Measurements from ENCODE around the gene PDPK1. TPM values are rescaled to one million over a fixed set of nuclear protein-coding genes. Genes with fewer than 3 reads are reported as not detected.
"Not testable (repeated sequence)": the region's sequence is repeated elsewhere in the genome, so short reads cannot be mapped to it uniquely, and the experiment has no call there.

The PDPK1 gene
- total RNA-seq, 1 experiment from 2014 or later: 9.4 TPM

- no peak for DNase-seq (ENCODE audit: low read depth)
Observed at GRCh38 chr16:2523801-2524231, 14.0 kb upstream of the PDPK1 start.

DNA sequence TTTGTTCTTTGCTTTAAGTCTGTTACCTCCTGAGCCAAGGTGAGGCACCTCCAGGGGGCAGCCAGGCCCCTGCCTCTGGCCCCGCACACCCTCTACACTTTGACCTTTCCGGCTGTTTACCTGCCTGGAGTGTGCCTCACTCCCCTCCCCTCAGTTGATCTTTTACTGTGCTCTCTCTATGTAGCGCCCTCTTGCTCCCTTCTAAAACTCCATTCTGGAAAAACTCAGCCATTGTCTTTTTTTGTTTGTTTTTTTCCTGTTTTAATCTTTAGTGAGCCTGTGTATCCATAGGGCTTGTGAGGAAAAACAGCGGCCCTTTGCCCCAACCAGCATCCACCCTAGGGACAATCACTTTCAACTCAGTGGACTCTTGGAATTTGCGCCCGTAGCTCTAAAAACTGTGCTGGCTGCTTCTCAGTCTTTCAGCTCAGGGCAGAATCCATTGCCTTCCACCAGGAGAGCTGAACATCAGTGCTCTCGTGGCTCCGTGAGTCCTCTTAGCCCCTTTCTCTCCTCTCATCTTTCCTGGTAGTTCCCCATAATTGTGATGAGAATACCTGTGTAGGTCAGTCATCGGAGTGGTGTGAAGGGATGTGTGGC is 13.4 kb upstream of the PDPK1 start:
- DNase-seq (ENCODE audit: low read depth): no peak

DNA sequence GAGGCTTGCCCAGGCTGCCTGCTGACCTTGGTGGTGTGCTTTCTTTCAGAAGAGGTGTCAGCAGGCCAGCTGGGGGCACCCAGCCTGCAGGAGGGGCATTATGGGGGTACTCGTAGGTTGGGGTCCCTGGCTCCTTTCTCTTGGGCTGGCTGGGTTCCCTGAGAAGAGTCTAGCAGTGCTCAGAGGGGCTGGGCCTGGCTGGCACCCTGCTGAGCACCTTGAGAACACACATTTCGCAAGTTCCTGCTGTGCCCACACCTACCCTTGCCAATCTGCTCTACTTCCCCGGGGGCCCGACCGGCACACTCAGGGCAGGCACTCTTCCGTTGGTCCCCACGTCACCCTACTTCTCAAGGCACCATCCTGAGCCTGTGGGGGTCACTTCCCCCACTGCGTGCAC is 11.7 kb upstream of the PDPK1 start:
- no peak for DNase-seq (ENCODE audit: low read depth)

- DNase-seq (ENCODE audit: low read depth): no peak
Observed at GRCh38 chr16:2527071-2527783, 10.6 kb upstream of the PDPK1 start.

- DNase-seq (ENCODE audit: low read depth): no peak
Observed at GRCh38 chr16:2527784-2528100, 10.1 kb upstream of the PDPK1 start.

DNA sequence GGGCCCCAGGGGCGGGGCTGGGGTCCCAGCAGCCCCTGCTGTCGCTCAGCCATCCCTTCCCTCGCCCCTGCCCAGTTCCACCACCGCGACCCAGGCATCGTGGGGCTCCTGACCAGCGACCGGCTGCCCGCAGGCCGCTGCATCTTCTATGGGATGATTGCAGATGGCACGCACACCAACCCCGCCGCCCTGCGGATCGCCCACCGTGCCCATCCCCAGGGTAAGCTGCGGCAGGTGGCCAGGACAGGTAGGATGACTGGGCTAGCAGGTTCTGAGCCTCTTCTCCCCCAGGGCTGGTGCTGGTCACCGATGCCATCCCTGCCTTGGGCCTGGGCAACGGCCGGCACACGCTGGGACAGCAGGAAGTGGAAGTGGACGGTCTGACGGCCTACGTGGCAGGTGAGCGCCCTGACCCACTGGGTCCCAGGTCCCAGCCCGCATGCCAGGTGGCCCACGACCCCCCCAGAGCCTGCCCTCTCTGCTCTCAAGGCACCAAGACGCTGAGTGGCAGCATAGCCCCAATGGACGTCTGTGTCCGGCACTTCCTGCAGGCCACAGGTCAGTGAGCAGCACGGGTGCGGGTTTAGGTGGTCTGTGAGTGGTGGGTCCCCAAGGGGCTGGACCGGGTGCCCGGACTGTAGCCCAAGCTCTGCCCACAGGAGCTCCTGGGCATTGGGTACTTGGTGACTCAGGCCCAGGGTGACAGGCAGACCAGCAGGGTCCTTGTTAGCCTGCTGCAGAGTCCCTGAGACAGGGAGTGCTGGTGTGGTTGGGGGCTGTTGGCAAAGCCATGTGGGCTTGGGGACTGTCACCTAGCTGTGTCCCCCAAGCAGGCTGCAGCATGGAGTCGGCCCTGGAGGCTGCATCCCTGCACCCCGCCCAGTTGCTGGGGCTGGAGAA is 9.4 kb upstream of the PDPK1 start:
- DNase-seq (ENCODE audit: low read depth): no peak

GRCh38 chr16:2529061-2529931 is 8.5 kb upstream of the PDPK1 start:
- DNase-seq (ENCODE audit: low read depth): no peak

GRCh38 chr16:2529961-2530628 is 7.7 kb upstream of the PDPK1 start:
- no peak for DNase-seq (ENCODE audit: low read depth)

GRCh38 chr16:2530629-2531318 is 7.0 kb upstream of the PDPK1 start:
- no peak for DNase-seq (ENCODE audit: low read depth)

DNA sequence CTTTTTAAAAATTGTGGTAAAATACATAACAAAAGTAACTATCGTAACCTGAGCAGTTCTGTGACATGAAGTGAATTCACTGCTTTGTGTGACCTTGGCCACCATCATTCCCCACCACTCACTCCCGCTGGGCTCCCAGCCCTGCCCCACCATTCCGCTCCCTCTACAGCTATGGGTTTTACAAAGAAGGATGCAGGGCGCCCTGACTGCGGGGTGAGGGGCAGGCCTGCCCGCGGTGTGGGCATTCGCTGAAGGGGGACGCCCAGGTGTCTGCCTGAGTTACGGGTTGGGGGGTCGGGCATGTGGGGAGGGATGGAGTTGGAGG is 6.5 kb upstream of the PDPK1 start, which contains the start of gene CEMP1:
Gene CEMP1 (minus strand): TSS at position 38 of the 325 bp plus-strand sequence. CDS start 335 bp downstream, outside the sequence.
- DNase-seq (ENCODE audit: low read depth): no peak

GRCh38 chr16:2531696-2532493 is 5.9 kb upstream of the PDPK1 start:
- peak; percentile 94 for DNase-seq (ENCODE audit: low read depth)

DNA sequence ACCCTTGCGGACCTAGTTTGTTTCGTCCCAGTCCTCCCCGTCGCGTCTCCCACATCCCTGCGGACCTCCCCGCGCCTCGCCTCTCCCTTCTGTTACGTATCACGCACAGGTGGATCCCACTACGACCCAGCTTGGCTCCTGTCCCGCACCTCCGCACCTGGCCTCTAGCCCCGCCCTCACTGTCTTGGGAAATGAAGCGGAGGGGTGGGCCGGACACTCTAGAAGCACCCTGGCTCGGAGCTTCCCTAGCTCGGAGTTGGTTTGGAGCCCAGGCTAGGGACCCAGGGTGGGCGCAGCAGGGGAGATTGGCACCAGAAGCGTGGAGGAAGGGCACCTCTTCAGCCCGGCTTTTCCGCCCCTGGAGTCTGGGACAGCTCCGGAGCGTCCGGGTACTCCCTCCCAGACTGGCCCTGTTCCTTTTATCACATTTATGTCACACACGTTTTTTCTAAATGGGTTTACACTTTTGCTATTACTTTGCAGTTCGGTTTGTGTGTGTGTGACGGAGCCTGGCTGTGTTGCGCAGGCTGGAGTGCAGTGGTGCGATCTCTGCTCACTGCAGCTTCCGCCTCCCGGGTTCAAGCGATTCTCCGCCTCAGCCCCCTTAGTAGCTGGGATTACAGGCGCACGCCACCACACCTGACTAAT is 5.2 kb upstream of the PDPK1 start:
- DNase-seq (ENCODE audit: low read depth): peak; percentile 38

DNA sequence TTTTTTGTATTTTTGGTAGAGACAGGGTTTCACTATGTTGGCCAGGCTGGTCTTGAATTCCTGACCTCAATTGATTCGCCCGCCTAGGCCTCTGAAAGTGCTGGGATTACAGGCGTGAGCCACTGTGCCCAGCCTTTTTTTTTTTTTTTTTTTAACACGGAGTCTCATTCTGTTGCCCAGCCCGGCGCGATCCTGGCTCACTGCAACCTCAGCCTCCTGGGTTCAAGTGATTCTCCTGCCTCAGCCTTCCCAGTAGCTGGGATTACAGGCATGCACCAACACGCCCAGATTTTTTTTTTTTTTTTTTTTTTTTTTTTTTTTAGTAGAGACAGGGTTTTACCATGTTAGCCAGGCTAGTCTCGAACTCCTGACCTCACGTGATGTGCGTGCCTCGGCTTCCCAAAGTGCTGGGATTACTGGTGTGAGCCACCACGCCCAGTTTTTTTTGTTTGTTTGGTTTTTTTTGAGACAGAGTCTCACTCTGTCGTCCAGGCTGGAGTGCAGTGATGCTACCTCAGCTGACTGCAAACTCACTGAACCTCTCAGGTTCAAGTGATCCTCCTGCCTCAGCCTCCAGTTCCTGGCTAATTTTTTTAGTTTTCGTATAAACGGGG is 4.6 kb upstream of the PDPK1 start:
- not testable (repeated sequence) for DNase-seq (ENCODE audit: low read depth)

DNA sequence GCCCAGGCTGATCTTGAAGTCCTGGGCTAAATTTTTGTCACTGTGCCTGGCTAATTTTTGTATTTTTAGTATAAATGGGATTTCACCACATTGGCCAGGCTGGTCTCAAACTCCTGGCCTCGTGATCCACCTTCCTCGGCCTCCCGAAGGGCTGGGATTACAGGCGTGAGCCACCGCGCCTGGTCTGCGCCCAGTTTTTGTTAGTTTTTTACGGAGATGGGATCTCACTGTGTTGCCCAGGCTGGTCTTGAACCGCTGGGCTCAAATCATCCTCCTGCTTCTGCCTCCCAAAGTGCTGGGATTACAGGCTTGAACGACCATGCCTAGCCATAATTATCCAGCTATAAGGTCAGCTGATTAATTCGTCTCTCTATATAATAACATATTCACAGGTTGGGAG is 3.9 kb upstream of the PDPK1 start:
- no peak for DNase-seq (ENCODE audit: low read depth)

DNA sequence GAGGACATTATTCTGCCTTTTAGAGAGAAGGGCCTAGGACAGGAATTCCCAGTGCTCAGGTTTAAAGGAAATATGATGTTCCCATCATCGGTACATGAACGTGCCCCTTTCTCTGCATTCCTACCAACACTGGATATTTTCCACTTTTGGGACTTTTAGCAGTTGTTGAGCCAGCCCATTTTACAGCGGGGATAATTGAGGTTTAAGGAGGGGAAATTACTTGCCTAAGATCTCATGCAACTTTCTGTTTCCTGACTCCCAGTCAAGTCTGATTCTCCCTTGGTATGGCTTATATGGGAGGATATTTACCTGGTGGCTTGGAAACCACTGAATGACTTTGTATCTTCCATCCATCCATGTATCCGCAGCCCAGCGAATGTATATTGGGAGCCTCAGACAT is 3.5 kb upstream of the PDPK1 start:
- DNase-seq (ENCODE audit: low read depth): not testable (repeated sequence)

DNA sequence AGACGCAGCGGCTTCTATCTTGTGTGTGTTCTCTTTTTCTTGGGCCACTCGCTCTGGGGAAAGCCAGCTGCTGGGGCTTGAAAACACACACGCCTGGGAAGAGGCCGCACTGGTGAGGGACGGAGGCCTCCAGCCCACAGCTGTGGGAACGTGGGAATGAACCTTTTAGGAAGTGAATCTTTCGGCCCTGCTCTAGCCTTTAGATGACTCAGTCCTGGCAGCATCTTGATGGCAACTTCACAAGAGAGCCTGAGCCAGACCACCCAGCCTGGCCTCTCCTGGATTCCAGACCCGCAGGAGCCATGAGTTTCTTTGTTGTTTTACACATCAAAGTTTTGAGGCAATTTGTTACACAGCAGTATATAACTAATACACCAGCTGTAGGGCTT is 2.2 kb upstream of the PDPK1 start:
- DNase-seq (ENCODE audit: low read depth): peak; percentile 50

GRCh38 chr16:2539192-2539844 is 1.5 kb downstream of the PDPK1 start:
- not testable (repeated sequence) for DNase-seq (ENCODE audit: low read depth)

DNA sequence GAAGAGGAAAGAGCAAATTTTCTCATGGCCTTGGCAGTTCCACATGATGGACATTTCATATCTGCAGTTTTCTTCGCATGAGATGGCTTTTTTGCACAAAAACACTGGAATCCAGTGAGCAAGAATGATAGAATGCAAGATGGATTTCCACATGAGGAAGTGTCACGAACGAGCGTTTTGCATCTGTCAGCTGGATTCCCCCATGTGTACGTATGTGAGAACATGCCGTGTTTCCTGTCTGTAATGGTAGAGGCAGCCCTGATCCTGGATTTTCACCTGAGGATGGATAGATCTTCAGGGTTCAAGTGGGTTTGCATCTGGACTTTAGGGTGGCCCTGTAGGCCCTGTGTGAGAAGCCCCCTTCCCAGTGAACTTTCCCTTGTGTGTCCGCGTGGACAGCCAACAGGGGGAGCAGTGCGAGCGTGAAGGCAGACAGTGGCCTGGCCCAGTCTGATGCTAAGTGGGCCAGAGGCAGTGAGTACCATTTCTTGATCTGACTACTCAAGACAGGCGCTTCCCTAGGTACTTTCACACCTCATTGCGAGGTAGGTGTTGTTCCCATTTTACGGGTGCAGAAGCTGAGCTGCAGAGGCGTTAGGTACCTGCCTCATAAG is 2.1 kb downstream of the PDPK1 start:
- DNase-seq (ENCODE audit: low read depth): not testable (repeated sequence)
